Left ventricle myocardium superior (tissue), 1 donor: Measurements from ENCODE around the gene FAM151A. TPM values are rescaled to one million over a fixed set of nuclear protein-coding genes. Genes with fewer than 3 reads are reported as not detected.

ENCODE experiments used
- ATAC-seq: fragments of 200-7000 bp; cut with Tn5 transposase; one replicate; pipeline ENCODE4 v1.9.1; 2020; ENCODE audit warnings: mild to moderate bottlenecking, moderate library complexity
- DNase-seq: peaks from one replicate; pipeline ENCODE4 v3.0.0-alpha.2; 2020
- intact Hi-C: fragments of 100-400 bp; cut with micrococcal nuclease; formaldehyde crosslinking; loops from one replicate; pipeline ENCODE4 v1.11.0; 2022
- total RNA-seq: library from RNA; stranded (reverse); fragmentation: NEBNext Ultra II Directional; extraction: Animal tissue kit (Norgen Biotek cat#: 25700); gene quantifications from one replicate; pipeline ENCODE4 v1.2.1, GENCODE V29; 2021
- donor health status: DM: no; HTN: yes; CAD: no; lungs with severe emphysema.

FAM151A gene
- total RNA-seq, 1 donor from 2014 or later = 1.2 TPM

DNA sequence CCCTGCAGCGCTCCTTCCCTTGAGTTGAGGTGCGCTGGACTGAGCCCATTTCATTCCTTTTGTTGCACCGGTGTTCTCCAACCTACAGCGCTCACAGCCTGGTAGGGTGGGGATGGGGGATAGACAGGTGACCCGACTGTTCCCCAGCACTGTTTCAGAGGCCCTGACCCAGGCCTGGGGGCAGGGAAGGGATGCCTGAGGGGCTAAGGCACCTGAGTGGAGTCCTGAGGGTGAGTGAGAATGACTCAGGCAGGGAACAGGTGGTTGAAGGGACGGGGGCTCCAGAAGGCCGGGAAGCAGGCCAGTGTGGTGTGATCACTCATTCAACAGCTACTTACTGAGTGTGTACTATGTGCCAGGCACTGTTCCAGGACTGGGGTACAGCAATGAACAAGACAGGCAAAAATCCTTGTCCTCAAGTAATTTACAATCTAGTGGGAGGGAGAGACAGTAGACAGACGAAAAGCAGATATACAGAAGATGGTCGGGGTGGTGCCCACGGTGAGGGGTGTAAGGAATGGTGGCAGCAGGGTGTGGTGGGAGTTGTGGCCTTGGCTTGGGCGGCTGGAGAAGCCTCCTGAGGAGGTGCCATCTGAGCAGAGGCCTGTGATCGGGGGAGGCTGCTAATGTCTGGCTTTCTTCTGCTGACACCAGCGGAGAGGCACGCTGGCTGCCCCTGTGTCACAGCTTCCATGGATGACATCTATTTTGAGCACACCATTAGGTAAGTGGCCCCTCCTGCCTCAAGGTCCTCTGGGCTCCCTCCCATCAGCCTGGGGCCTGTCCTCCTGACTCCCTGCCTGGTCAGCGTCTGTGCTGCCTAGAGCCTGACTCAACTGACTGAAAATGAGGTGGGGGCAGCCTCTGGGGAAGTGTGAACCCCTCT lies 37.9 kb downstream of the FAM151A start:
- ATAC-seq (peak; percentile 74), DNase-seq (peak; percentile 82)
- intact Hi-C loops = no loop called here

DNA sequence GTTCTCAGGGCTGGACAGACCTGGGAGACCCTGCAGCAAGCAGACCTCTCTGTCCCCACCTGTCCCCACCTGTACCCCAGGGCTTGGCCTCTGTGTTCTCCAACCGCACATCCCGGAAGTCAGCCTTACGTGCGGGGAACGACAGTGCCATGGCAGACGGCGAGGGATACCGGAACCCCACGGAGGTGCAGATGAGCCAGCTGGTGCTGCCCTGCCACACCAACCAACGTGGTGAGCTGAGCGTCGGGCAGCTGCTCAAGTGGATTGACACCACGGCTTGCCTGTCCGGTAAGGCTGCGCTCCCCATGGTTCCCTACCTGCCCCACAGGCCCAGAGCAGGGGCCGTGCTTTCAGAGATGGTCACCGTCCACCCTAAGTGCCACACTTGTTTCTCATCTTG lies 38.8 kb downstream of the FAM151A start:
- no peak for DNase-seq
- no peak for ATAC-seq
- intact Hi-C loops = no loop called here

DNA sequence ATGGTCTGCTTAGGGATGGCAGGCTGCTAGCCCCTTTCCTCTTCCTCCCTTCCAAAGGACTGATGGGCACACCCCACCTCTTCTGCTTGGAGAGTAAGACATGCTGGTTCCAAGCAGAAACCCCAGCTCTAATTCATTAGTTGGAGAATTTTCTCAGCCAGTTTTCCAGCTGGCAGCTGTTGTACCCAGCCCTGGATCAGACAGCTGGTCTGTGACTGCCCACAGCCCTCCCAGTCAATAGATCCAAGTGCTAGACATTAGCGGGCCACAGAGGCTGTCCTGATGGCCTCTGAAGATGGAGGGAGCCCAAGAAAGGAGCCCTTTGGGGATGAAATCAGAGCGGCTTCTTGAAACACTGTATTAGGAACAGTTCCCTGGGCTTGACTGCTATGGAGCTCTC lies 39.5 kb downstream of the FAM151A start:
- DNase-seq (no peak), ATAC-seq (no peak)
- intact Hi-C loops = no loop called here

DNA sequence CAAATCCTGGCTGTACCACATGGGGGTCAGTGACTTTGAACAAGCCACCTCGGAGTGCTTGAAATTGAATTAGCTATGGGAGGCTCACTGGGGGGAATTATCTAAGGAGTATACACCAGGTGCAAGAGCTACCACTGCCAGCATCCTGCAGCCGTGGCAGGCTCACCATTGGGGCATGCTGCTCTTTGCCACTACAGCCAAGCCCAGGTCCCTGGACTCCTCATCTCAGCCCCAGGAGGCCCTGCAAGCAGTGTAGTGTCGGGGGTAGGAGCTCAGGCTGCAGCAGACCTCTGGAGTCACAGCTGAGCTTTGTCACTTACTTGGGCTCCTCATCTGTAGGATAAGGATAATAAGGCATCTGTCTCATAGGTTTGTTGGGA lies 40.0 kb downstream of the FAM151A start:
- intact Hi-C loops = no loop called here
- no peak for ATAC-seq
- no peak for DNase-seq

DNA sequence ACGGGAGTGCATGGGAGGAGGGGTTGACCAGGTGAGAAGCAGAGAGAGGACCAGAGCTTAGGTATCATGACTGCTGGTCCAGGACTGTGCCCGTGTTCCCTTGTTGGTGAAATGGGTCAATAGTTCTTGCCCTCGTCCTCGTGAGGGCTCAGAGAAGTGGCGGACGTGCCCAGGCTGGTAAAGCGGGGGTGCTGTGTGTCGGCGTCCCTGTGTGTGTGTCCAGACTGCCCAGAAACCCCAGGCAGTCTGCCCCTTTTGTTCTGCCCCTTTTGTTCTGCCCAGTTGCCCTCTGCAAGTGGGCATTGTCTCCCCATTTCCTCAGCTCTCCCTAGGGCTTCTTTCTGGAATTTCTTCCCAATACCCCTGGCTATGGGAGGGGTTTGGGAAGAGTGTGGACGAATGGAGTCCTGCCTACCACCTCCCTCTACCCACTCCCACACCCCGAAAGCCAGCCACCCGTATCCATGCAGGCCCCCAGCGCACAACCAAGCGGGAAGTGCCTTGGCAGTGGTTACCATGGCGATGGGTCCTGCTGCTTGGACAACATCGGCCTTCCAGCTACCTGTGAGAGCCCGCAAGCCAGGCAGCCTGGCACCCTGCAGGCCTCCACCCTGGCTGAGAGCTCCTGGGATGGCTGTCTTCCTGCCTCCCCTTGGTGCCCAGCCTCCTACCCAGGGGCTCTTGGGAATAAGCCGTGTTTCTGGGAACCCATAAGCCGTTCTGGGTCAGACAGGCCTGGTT lies 40.6 kb downstream of the FAM151A start:
- intact Hi-C loops = no loop called here
- DNase-seq = peak; percentile 50
- ATAC-seq = no peak

DNA sequence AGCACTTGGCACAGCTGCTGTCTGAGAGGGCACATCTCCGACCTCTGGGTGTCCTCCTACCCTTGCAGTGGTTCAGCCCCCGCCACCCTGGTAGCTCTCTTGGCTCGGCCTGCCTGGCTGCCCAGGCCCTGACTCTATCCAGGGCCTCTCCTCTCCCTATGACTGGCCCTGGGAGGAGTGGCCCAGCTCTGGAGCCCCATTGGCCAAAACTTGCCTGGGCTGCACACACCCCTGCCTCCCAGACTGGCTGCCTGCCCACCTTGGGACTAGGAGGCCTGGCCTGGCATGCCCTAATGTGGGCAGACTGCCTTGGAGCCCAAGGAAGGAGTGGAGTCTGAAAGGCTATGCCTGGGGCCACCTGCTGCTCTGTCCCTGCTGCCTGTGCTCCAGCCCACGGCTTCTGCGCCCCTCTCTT lies 41.7 kb downstream of the FAM151A start:
- peak; percentile 82 for ATAC-seq
- intact Hi-C loops = no loop called here
- DNase-seq = peak; percentile 95

DNA sequence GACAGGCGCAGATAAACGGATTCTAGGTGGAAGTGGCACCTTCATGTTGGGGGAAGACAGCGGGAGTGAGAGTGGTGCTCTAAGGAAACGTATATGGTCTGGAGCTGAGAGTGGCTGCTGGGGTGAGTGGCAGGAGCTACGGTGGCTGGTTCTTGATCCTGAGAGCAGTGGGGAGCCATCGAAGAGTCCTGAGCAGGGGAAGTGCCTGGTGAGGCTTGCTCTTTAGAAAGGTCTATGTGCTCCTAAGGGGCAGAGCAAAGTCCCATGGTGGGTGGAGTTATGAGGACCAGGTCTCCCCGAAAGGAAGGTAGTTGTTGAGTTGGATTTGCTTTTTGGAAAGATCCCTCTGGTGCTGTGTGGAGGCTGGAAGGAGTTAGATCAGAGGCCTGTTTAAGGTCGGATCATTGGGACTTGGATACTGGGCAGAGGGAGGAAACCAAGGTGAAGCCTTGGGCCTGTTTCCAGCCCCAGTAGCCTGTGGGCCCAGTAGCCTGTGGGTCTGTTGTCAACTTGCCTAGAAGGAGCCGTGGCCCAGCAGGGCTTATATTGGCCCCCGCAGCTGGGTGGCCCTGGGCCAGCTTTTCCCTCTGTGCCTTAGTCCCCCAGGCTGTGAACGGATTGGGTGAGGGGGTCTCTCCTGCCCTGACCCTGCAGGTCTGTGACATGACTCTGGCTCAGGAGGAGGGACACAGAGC lies 42.3 kb downstream of the FAM151A start:
- DNase-seq (no peak), ATAC-seq (peak; percentile 1)
- intact Hi-C loops = no loop called here

DNA sequence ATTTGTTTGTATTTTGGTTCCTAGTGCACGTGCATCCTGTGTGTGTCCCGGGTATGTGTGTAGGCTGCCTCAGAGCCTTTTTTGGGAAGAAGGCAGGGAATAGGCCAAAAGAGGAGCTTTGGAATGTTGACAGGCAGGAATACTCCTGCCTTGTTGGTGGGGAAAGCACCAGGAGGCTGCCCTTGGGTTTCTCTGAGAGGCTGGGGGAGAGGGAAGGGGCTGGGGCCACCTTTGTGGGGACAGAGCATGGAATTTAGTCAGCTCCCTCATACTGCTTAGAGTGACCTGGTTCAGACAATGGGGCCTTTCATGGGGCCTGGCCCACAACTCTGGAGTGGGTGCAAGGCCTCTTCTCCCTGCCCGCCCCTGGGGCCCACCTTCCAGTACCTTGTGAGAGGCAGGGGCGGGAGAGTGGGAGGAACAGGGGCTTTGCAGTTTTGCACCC lies 44.0 kb downstream of the FAM151A start:
- intact Hi-C loops = no loop called here
- ATAC-seq = no peak

DNA sequence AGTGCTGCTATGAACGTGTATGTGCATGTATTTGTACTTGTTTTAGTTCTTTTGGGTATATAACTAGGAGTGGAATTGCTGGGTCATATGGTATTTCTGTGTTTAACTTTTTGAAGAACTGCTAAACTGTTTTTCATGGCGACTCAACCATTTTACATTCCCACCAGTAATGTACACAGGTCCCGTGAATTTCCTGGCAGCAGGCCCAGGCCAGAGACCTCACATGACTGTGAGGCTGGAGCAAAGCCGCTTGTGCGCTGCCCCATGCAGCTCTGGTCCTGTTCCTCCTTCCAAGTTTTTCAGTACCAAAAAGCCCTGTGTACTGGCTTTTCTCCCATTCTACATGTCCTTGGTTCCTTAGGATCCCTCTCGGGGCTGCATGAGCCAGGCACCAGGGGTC lies 45.7 kb downstream of the FAM151A start:
- ATAC-seq = peak; percentile 31
- peak; percentile 92 for DNase-seq
- intact Hi-C loops = no loop called here

More for the DNA sequence above, 44.0 kb downstream of the FAM151A start:
- no peak for DNase-seq

DNA sequence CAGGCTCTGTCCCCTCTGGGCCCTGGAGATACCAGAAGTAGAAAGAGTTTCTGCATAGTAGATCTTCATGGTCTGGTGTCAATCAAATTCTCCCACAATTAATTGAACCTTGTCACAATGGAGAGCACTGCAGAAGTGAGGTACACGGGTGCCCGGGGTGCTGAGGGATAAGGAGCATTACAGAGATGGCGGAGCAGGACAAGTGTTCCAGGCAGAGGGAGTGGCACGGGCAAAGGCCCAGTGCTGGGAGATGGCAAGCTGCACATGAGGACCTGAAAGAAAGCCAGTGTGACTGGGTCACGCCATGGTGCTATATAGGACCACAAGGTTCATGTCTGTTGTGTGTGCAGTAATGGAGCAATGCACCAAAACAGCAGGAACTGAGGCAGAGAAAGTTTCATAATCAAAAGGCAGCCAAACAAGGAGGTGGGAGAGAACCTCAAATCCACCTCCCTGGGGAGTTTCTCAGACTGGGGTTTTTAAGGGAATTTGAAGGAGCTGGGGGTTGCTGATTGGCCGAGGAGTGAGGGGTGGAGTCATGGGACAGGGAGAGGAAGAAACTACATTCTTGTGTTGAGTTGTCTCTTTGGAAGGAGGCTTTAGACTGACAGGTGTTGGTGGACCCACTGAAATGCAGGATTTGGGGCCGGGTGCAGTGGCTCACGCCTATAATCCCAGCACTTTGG lies 47.6 kb downstream of the FAM151A start:
- no peak for DNase-seq
- peak; percentile 5 for ATAC-seq
- intact Hi-C loops = no loop called here

DNA sequence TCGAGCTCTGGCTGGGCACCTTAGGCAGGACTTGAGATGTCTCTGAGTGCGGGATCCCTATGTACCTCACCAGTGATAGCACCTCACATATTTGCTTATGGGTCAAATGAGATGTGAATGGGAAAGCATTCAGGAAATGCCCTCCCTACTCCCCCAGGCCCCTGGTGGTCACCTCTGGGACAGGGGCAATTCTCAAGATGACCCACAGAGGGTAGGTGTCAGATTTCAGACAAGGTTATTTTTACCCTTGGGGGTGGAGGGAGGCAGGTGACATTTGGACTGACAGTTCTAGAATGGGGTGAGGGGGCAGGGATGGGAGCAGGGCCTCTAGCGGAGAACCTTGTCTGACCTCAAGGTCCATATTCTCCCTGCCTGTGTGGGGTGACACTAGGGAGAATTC lies 48.2 kb downstream of the FAM151A start:
- intact Hi-C loops = no loop called here
- peak; percentile 48 for DNase-seq
- ATAC-seq = peak; percentile 78

DNA sequence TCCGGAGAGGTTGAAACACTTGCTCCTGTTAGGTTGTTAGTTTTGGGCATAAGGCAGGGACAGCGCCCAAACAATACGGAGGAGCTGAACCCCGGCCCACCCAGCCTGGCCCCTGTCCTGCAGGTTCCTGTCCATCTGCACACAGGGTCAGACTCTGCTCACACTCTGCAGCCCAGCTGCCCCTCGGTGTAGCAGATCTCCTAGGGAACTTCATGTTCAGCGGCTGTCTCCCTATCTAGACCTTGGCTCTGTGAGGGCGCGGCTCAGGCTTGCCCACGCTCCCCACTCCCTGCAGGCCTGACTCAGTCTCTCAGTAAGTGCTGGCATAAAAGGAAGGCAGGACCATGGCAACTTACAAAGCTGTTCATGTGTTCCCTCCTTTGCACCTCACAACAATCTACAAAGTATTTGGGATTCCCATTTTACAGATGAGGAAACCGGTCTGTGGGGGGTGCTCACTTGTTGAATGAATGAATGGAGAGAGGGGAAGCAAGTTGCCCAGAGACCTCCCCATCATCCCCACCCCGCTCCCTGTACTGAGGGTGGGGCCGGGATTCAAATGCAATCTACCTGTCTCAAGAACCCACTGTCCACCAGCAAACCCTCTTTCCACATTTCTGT lies 49.1 kb downstream of the FAM151A start:
- ATAC-seq = peak; percentile 53
- intact Hi-C loops = no loop called here
- DNase-seq = peak; percentile 49

DNA sequence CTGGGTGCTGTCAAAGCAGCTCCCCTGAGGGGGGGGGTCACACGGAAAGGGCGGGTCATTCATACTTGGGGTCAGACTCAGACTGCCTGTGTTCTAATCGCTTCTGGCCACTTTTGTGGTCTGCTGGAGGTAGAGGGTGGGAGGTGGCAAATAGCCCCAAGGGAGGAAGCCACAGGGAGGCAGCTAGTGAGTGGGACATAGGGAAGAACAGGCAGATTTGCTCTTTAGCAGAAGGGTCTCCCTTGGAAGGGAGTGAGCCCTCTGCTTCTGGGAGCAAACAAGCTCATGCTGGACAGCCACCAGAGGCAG lies 50.8 kb downstream of the FAM151A start:
- no peak for ATAC-seq
- DNase-seq = no peak
- intact Hi-C loops = no loop called here

DNA sequence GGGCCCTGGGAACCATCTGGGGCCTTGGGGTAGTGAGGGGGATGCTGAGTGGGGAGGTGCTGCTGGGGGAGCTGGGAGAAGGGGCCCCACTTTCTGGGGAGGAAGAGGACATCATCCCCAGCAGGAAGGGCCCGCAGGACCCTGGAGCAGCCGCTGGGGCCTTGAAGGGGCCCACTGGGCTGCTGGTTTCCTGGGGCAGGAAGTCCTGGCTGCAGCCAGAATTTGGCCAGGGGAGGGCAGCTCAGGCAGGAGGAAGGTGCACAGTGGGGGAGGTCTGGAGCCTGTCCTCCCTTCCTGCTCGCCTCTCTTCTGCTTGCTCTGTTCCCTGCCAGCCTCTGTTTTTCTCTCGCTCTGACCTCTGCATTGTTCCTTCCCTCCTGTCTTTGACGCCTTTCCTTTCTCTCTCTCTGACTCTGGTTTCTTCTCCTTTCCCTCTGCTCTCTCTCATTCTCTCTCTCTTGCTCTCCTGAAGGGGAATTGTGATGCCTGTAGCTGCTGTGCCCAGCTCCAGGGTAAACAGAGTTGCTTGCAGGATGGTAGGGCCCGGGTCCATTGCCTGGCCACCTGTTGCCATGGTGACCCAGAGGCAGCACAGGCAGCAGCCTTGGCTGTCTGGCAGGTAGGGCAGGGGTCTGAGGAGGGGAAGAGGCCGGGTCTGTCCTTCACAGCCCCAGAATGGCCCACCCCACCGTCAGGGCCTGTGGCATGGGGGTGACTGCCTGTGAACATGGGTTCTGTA lies 51.4 kb downstream of the FAM151A start:
- intact Hi-C loops = no loop called here
- ATAC-seq (no peak), DNase-seq (no peak)

DNA sequence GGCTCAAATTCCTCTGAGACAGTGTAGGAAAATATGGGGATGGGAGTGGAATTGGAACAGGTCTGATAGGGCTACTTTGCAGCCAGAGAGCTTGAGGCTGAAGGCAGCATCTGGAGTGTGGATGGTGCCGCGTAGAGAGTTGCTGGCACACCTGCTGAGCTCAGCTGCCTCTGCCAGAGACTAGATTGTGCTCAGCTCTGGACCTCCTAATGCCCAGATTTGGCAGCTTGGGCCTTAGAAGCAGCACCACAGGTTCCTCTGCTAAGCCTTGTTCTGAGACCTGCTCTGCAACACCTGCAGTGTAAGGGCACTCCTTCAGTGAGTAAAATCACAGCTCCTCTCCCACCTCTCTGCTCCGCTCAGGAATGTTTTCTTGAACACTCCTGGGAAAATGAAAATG lies 52.0 kb downstream of the FAM151A start:
- ATAC-seq (no peak), DNase-seq (no peak)
- intact Hi-C loops = no loop called here

DNA sequence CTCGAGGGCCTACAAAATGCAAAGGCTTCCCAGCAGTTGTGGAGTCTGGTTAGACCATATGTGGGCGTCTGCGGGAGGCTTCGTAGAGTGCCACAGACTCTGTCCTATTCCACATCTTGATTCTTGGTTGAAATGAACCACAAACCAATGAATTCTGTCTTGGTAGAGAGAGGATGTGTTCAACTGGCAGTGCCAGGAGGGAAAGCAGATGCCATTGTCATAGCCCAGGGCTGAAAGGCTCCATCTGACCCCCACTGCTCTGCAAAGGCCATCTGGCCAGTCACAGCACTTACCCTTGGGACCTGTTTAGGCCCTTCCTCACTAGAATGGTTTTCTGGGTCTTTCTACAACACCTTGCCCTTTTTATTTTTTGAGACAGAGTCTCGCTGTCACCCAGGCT lies 53.2 kb downstream of the FAM151A start:
- no peak for DNase-seq

DNA sequence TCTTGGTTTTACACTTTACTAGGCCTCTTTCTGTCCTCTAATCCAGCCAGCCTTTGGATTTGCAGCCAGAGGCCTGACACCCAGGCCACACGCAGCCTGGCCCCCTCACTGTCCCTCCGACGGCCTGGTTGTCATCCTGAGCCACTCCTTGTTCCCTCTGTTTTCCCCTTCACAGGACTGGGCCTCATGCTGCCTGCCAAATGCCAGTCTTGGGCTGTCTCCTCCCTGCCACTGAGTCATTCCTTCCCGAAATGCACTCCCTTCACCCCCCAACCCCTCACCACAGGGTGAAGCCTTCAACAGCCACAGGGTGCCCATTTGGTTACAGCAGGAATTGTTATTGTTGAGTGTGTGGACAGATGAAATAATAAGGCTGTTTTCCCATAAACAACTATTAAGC lies 54.0 kb downstream of the FAM151A start:
- peak; percentile 40 for DNase-seq

More for the DNA sequence above, 53.2 kb downstream of the FAM151A start:
- intact Hi-C loops = no loop called here
- no peak for ATAC-seq

DNA sequence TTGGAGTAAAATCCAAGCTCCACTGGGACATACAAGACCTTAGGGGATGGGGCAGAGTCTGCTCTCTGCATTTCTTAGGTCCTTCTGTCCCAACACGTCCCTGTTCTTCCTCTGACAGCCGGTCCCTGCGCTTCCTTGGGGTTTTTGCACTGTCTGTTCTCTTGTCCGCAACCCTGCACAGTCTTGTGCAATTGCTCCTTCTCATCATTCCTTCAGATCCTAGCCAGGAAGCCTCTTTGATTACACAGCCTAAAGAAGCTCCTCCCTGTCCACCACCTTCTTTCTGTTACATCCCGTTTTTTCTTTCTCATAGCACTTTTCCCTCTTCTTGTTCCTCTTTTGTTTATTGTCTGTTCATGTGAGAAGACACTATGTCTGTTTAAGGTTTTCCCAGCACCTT lies 55.4 kb downstream of the FAM151A start:
- intact Hi-C loops = no loop called here
- ATAC-seq (peak; percentile 6), DNase-seq (peak; percentile 34)

More for the DNA sequence above, 54.0 kb downstream of the FAM151A start:
- intact Hi-C loops = no loop called here
- peak; percentile 60 for ATAC-seq
